HG03097 (cell line): ENCODE results near the gene SYNGR1.

Experiments used
- ATAC-seq: cut with Tn5 transposase; IDR thresholded peaks from one replicate; pipeline ENCODE4 v1.9.1; 2021; ENCODE audit not compliant: unreplicated experiment, low FRiP score

Gene SYNGR1

GRCh38 chr22:39349967-39350726, at the start of gene SYNGR1:
TSS of gene SYNGR1 (plus strand) at chr22:39349991. CDS start at chr22:39350011, 20 bp downstream.
- ATAC-seq, result no peak

DNA sequence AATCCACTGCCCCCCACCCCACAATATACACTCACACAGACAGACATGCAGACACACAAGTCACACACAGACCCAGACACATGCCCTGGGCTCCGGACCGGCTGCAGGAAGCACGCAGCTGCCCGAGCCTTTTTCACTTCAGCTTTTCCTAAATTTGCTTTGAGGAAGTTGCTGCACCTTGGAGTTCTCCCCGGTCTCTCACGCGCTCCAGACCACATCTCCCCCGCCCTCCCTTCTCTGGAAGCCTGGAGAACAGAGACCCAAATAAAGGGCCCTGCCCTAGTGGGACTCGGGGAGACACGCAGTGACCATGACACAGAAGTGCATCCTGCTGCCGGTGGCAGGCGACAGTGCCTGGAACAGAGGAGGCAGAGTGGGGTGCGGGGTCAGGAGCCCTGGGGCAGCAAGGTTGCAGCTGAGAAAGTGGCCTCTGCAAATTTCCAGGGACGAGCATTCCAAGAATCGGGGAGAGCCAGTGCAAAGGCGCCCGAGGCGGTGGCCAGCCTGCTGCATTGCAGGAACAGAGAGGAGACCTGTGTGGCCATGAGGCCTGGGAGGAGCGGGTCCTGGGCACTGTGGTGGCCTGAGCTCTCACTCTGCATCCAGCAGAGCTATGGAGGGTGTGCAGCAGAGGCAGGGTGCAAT, 49.5 kb upstream of the SYNGR1 start:
- ATAC-seq, result no peak

DNA sequence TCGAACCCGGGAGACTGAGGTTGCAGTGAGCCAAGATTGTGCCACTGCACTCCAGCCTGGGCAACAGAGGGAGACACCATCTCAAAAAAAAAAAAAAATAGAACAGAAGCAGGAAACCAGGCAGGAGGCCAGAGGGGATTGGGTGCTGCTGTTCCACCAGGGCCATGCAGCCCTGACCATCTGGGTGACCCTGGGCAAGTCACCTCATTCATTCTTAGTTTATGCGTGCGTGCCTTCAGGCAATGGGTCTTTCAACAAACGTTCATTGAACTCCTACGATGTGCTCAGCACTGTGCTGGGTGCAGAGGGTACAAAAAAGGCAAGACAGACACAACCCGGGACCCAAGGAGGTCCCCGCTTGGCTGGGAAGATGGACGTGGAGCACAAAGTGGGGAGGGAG, 48.7 kb upstream of the SYNGR1 start:
- no peak for ATAC-seq

- no peak for ATAC-seq
Measured at GRCh38 chr22:39301926-39302325, 47.9 kb upstream of the SYNGR1 start.

DNA sequence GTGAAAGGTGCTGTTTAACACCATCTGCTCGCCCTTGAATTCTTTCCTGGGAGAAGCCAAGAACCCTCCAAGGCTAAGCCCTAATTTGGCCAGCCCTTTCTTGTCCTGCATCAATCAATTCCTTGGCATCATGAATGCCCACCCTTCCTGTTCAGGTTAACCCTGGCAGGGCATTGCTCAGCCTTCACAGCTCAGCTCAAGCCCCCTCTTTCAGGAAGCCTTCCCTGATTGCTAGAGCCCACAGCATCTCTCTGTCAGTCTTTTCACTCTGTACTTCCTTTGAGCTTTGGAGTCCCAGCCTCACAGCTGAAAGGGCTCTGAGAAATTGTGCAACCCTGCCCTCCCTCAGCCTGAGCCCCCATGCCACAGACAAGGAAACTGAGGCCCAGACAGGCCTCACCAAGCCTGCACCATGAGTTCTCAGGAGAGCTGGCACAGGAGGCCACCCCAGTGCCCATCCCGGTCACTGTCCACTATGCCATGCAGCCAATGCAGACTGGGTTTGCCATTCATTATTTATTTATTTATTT, 47.3 kb upstream of the SYNGR1 start:
- no peak for ATAC-seq

GRCh38 chr22:39303358-39303757, 46.4 kb upstream of the SYNGR1 start:
- no peak for ATAC-seq

DNA sequence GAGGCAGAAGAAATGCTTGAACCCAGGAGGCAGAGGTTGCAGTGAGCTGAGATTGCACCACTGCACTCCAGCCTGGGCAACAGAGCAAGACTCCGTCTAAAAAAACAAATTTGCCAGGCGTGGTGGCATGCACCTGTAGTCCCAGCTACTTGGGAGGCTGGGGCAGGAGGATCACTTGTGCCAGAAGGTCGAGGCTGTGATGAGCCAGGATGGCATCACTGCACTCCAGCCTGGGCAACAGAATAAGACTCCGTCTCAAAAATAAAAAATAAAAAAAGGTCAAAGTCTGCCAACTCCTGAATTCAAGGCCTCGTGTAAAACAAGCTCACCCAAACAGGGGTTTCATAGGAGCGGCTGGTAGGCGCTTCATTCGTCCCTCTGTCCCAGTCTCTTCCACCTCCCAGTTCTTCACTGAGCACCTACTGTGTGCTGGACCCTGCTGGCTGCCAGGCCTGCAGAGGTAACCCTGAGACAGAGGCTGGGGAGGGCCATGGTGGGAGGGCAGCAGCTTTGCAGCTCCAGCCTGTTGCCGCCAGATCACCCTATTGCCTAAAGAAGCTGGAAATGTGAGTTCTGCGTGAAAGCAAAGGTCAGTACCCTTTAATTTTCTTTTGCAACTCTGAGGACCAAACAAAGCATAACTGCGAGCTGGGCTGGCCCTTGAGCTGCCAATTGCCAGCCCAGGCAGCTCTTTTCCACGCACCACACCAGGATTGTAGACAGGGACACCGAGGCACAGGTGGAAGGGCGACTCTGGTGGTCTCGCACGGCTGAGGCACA, 45.7 kb upstream of the SYNGR1 start:
- ATAC-seq, result no peak

DNA sequence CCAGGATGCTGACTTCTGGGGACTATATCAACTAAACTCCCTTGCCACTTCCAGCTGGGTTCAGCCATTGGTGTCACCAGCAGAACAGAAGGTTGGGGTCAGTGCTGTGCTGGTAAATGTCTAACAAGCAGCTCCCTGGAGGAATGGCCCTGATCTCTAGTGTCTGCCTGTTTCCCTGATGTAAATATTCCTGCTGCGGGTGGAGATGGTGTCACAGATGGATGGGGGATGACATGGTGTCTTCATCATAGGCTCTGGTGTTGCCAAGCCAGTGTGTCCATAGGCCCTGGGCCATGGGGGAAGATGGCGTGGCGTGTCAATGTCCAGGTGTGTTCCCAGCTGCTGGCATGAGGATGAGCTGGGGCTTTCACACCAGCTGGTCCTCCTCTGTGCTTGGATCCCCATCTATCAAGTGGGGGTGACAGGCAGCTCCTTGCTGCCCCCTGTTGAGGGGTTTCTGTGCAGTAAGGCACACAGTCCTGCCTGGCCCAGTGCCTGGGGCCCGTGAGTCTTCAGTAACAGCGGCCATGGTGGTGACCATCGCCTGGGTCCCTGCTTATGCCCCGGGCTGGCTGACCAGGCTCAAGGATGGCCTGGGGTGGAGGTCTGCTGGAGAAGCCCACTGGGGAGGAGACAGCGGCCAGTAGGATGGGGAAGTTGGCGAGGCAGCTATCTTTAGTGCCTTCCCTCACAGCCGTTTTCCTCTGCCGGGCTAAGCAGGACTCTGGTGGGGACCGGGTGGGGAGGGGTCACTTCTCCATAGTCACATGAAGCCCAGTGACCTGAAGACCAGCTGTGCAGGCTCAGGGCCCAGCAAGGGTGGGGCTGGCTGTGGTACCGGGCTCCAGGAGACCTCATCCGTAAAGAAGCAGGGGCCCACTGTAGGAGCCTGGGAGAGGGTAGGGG, 43.1 kb upstream of the SYNGR1 start:
- ATAC-seq, result no peak

DNA sequence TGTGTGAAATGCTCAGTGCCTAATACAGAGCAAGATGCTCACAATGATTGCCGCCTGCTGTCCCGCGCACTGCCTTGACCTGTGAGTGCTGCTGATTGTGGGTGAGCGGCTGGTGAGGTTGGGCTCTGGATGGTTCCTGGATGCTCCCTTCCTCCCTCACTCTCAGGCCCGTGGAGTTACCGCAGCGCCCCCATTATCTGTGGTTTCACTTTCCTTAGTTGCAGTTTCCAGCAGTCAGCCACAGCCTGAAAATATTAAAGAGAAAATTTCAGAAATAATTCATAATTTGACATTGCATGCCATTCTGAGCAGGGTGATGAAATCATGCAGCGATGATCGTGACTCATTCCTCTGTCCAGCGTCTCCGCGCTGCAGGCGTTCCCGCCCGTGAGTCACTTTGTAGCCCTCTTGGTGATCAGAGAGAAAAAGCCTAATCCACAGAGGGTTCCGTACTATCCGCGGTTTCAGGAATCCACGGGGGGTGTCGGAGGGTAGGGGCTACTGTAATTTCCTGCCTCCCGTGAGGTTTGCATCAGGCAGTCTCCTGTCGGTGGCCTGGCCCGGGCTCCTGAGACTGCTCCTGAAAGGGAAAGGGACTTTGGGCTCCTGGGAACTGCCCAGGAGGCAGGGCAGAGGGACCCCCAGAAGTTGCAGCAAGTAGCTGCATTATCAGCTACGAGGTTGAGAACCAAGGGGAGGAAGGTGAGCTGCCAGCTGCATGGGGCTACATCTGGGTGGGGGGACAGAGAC, 41.0 kb upstream of the SYNGR1 start:
- no peak for ATAC-seq

GRCh38 chr22:39309364-39309861, 40.4 kb upstream of the SYNGR1 start:
- no peak for ATAC-seq

- no peak for ATAC-seq
Measured at GRCh38 chr22:39309881-39310714, 39.7 kb upstream of the SYNGR1 start.

DNA sequence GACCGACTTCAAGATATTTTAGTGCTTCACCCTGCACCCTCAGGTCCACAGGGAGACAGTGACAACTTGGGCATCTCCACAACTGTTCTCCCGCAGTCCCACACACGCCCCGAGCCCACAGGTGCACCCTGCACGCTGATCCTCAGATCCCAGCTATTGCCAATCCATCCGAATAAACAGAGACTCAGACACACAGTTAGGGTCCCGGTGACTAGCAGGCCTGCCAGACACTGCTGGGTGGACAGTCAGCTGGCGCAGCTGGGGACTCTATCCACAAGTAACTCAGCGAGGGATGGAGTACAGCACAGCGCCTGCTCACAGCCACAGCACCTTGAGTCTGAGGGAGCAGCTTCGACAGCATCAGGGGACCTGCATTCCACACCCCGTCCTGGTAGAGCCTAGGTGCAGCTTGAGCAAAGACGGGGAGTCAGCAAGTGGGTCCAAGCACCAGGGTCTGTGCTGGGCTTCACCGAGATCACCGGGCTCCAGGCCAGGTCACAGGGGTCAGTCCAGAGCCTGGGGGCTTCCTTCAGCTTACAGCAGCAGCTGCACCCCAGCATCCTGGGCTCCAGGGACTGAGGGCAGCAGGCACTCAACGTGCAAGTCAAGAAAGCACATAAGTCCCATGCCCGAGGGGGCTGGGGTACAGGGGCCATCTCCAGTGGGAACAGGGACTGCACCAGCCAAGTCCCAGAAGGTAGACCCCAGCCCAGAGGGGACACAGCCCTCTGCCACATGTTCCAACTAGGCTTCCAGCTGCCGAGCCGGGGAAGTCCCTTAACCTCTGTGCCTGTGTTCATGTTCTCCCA, 38.0 kb upstream of the SYNGR1 start:
- no peak for ATAC-seq

- ATAC-seq, result no peak
Measured at GRCh38 chr22:39312410-39312809, 37.4 kb upstream of the SYNGR1 start.

GRCh38 chr22:39313258-39314001, 36.4 kb upstream of the SYNGR1 start:
- no peak for ATAC-seq

DNA sequence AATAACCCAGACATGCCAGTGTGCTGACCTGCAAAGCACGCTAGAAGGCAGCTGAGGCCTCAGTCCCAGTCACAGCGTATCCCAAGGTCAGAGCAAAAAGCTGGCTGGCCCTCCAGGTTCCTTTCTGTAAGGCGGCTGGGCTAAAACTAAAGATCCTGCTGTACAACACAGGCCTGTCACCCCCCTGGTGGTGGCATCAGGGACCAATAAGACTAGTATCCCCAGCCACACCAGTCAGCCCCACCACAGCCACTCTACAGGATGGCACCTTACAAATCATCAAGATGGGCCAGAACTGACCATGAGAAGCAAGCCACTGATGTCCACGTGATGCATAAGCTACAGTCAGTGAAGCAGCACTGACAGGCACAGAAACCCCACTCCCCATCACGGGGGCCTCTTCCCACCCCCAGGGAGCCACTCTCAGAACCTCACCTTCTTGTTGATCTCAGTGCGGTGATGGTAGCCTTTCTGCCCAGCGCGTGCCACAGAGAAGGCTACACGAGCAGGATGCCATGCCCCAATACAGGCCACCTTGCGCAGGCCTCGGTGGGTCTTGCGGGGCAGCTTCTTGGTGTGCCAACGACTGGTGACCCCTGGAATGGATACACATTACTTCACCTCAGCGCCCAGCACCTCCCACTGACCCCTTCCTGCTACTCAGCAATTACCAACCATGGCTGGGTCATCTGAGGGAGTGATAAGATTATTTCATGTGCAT, 35.4 kb upstream of the SYNGR1 start:
- ATAC-seq, result no peak

DNA sequence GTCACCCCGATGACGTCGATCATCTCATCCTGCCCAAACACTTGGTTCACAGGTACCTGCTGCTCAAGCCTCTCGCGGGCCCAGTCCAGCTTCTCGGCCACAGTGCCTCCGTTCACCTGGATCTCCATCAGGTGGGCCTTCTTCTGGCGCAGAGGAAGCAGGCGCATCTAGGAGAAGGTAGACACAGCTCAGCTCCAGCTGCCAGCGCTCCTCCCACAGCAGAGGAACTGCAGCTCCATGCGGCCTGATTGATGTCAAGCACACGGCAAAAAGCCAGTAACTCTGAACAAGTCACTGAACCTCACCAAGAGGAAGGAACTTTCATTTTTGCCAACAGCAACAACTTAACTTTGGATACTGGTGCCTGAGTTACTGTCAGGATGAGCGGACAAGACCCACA, 34.4 kb upstream of the SYNGR1 start:
- ATAC-seq, result no peak
